Fibroblast of lung (primary cell): Measurements from ENCODE around the gene REEP2. TPM values are rescaled to one million over a fixed set of nuclear protein-coding genes. Genes with fewer than 3 reads are reported as not detected.

Experiments used
- DNase-seq, 2 donors: peaks; one replicate each; pipeline versions ENCODE4 v3.0.0 to v3.0.0-alpha.2; 2010; ENCODE audit warnings: low read depth in 2 of 2
- H2AFZ ChIP-seq: 2 replicates; pipeline ENCODE4 v1.5.1; 2012; ENCODE audit warnings: low read length, control low read depth, inconsistent platforms
- H3K27ac ChIP-seq: 2 replicates; pipeline ENCODE4 v1.5.1; 2011; ENCODE audit warnings: low read length, control low read depth; ENCODE audit not compliant: insufficient read depth
- H3K27me3 ChIP-seq: 2 replicates; pipeline ENCODE4 v1.5.1; 2011; ENCODE audit warnings: mild to moderate bottlenecking, low read length; ENCODE audit not compliant: control insufficient read depth, insufficient read depth
- H3K36me3 ChIP-seq: 2 replicates; pipeline ENCODE4 v1.5.1; 2011; ENCODE audit warnings: low read length; ENCODE audit not compliant: control insufficient read depth, insufficient read depth
- H3K4me1 ChIP-seq: 2 replicates; pipeline ENCODE4 v1.5.1; 2011; ENCODE audit warnings: low read length; ENCODE audit not compliant: control insufficient read depth, insufficient read depth; ENCODE audit errors: extremely low read depth
- H3K4me2 ChIP-seq: 2 replicates; pipeline ENCODE4 v1.5.1; 2011; ENCODE audit warnings: low read length, control low read depth; ENCODE audit not compliant: insufficient read depth; ENCODE audit errors: extremely low read depth
- H3K4me3 ChIP-seq, 4 experiments: fragments of 200-600 bp in 1 of 4; sonication (generic) in 1 of 4; replicated peaks in 1 of 4; 2 replicates each; pipeline ENCODE4 v1.5.1; 2011 to 2016; ENCODE audit warnings: low read length in 4 of 4, low read depth in 3 of 4, mild to moderate bottlenecking in 3 of 4, control low read depth in 2 of 4, inconsistent platforms in 1 of 4, mixed read lengths in 1 of 4; ENCODE audit not compliant: insufficient read depth in 1 of 4; ENCODE audit errors: control extremely low read depth in 1 of 4
- H3K79me2 ChIP-seq: 2 replicates; pipeline ENCODE4 v1.5.1; 2012; ENCODE audit warnings: mild to moderate bottlenecking, low read length, inconsistent platforms; ENCODE audit not compliant: control insufficient read depth, insufficient read depth
- H3K9ac ChIP-seq: 2 replicates; pipeline ENCODE4 v1.5.1; 2011; ENCODE audit warnings: mild to moderate bottlenecking, low read length, control low read depth; ENCODE audit not compliant: insufficient read depth
- H3K9me3 ChIP-seq: 2 replicates; pipeline ENCODE4 v1.5.1; 2012; ENCODE audit warnings: low read depth, low read length; ENCODE audit not compliant: control insufficient read depth, insufficient read depth
- H4K20me1 ChIP-seq: 2 replicates; pipeline ENCODE4 v1.5.1; 2011; ENCODE audit warnings: low read length; ENCODE audit not compliant: control insufficient read depth, insufficient read depth; ENCODE audit errors: extremely low read depth
- EZH2 ChIP-seq: IDR thresholded peaks from 2 replicates; pipeline ENCODE4 v1.5.1; 2012; ENCODE audit warnings: low read length, control low read depth, mild to moderate bottlenecking; ENCODE audit errors: missing control alignments
- polyA plus RNA-seq, 2 donors: library from polyadenylated mRNA; depleted of rRNA in 1 of 2; stranded (reverse) in 1 of 2; unstranded in 1 of 2; fragments of >200 nt; gene quantifications; 2 replicates each; pipeline ENCODE4 v1.2.1, GENCODE V29; 2011 to 2012; ENCODE audit warnings: missing spikeins in 1 of 2
- total RNA-seq: library from RNA; depleted of rRNA; stranded (reverse); fragments of >200 nt; gene quantifications from 2 replicates; pipeline ENCODE4 v1.2.1, GENCODE V29; 2014
- TF ChIP-seq, protein P1 (sequence below), 2 donors: IDR thresholded peaks in 1 of 2; conservative IDR thresholded peaks in 1 of 2; 1 replicate in 1 of 2; 2 replicates in 1 of 2; pipeline ENCODE4 v1.5.1; 2011 to 2012; ENCODE audit warnings: low read length in 2 of 2, control low read depth in 1 of 2, inconsistent platforms in 1 of 2, low read depth in 1 of 2, mild to moderate bottlenecking in 1 of 2

The REEP2 gene
- total and polyA plus RNA-seq, 2 donors (not counting 1 experiment from before 2014, with no cell fraction given), result 6.1 to 14.4 TPM

DNA sequence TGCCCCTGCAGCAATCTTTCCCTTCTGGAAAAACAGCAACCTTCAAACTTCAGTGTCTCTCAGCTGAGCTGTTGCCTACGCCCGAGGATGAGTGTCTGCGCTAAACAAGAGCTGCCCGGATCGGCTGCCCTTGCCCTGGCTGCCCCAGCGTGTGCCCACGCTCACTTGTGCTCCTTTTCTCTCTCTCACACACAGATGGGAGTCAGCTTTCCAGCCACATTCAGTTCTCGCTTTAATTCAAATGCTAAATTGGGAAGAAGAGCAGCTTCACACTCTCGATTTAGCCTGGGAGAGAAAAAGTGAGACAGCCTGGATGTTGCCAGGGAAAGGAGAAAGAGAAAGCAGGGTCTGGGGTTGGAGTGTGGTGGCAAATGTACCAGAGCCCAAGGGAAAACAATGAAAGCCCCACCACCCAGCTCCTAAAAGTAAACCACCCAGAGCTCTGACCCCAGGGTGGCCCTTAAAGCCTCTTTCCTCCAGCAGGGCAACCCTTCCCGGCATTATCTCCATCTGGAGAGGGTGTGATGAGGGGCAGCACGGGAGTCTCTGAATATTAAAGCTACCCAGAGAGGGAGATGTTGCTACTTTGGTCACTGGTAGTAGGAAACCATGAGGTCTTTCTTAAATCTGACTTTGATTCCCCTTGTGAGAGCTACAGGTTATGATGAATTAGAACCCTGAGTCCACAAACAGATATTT is 16.5 kb downstream of the REEP2 start:
- H2AFZ ChIP-seq, result no peak overlapping the region
- no peaks in the 10 kb centered on the region for H3K27me3 ChIP-seq
- H3K36me3 ChIP-seq, result no peaks in the 10 kb centered on the region
- no peaks in the 10 kb centered on the region for H3K9me3 ChIP-seq
- H4K20me1 ChIP-seq, result no peaks in the 10 kb centered on the region
- H3K9ac ChIP-seq, result no peak overlapping the region
- no peak for DNase-seq
- no peak overlapping the region for H3K4me2 ChIP-seq
- H3K4me3 ChIP-seq, result no peak overlapping the region
- no peaks in the 10 kb centered on the region for H3K4me1 ChIP-seq
- H3K27ac ChIP-seq, result no peak overlapping the region
- TF ChIP-seq, protein P1, sequence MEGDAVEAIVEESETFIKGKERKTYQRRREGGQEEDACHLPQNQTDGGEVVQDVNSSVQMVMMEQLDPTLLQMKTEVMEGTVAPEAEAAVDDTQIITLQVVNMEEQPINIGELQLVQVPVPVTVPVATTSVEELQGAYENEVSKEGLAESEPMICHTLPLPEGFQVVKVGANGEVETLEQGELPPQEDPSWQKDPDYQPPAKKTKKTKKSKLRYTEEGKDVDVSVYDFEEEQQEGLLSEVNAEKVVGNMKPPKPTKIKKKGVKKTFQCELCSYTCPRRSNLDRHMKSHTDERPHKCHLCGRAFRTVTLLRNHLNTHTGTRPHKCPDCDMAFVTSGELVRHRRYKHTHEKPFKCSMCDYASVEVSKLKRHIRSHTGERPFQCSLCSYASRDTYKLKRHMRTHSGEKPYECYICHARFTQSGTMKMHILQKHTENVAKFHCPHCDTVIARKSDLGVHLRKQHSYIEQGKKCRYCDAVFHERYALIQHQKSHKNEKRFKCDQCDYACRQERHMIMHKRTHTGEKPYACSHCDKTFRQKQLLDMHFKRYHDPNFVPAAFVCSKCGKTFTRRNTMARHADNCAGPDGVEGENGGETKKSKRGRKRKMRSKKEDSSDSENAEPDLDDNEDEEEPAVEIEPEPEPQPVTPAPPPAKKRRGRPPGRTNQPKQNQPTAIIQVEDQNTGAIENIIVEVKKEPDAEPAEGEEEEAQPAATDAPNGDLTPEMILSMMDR (conservative IDR thresholded peaks at IDR 0.05 in 1 of 2, IDR thresholded peaks at IDR 0.05 in 1 of 2; ENCODE audit: low read depth in 1 of 2, low read length in 2 of 2), result no peak
- no peak for TF ChIP-seq EZH2
- no peaks in the 10 kb centered on the region for H3K79me2 ChIP-seq

DNA sequence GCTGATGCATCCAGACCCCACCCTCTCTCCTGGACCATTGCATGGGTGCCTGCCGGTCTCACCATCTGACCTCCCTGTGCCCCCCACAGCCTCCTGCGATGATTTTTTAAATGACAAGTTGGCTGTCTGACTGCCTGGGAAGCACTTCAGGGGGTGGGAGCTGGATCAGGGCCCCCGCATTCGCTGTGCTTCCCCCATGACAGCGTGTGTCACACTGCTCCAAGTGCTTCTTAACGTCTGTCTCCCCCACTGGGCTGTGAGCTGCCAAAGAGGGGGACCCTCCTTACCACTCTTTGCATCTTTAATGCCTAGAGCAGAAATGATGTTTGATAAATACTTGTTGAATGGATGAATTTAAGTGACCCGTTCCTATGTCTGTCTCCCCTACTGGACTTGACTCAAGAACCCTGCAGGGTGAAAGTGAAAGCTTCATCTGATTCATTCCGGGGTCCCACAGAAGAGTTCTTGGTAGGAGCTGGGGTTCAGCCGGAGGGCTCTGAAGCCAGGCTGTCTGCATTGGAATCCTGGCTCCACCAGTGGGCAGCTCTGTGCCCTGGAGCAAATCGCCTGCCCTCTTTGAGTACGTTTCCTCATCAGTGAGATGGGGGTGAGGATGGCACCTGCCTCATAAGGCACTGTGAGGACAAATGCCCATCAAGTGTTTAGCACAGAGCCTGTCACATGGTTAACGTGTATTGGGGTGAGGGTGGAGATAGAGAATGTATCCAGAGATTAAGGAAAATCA is 18.8 kb downstream of the REEP2 start:
- Histone ChIP-seq H4K20me1 (no peaks in the 10 kb centered on the region), H3K4me2 (peak overlapping the region; percentile 35), H3K27me3 (no peaks in the 10 kb centered on the region), H3K9me3 (no peaks in the 10 kb centered on the region), H3K4me3 (no peak overlapping the region), H3K36me3 (no peaks in the 10 kb centered on the region), H3K4me1 (peaks cover 3% of the 10 kb centered on the region), H2AFZ (no peak overlapping the region), H3K9ac (no peak overlapping the region), H3K79me2 (no peaks in the 10 kb centered on the region), H3K27ac (no peak overlapping the region)
- DNase-seq, result no peak
- TF ChIP-seq, protein P1 (conservative IDR thresholded peaks at IDR 0.05 in 1 of 2, IDR thresholded peaks at IDR 0.05 in 1 of 2; ENCODE audit: low read depth in 1 of 2, low read length in 2 of 2), result peak in 1 of 2 donors; percentile 19
- TF ChIP-seq EZH2, result no peak

DNA sequence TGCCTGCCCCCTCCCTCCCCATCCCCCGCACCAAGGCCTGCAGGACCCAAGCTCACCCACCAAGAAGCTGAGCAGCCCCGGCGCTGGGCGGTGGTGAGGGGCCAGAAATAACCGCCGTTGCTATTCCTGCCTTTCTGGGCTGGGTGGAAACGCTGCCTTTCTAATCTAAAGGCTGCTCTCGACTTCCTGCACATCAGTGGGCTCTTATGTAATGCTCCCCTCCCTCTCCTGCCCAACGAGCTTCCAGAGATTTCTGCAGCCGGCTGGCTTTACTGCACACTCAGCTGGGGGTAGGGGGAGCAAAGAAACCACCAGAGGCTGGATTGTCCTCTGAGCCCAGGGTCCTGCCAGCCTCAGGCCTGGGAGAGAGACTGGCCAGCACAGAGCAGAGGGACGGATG is 19.5 kb downstream of the REEP2 start:
- Histone ChIP-seq H3K27ac (no peak overlapping the region), H3K36me3 (no peaks in the 10 kb centered on the region), H3K4me2 (no peak overlapping the region), H4K20me1 (no peaks in the 10 kb centered on the region), H2AFZ (no peak overlapping the region), H3K9me3 (no peaks in the 10 kb centered on the region), H3K27me3 (no peaks in the 10 kb centered on the region), H3K4me3 (no peak overlapping the region), H3K4me1 (peaks cover 6% of the 10 kb centered on the region), H3K9ac (no peak overlapping the region), H3K79me2 (no peaks in the 10 kb centered on the region)
- no peak for DNase-seq
- TF ChIP-seq, protein P1 (conservative IDR thresholded peaks at IDR 0.05 in 1 of 2, IDR thresholded peaks at IDR 0.05 in 1 of 2; ENCODE audit: low read depth in 1 of 2, low read length in 2 of 2), result no peak
- no peak for TF ChIP-seq EZH2
